Thyroid gland (tissue), 4 donors: Measurements from ENCODE around the gene TCF19. TPM values are rescaled to one million over a fixed set of nuclear protein-coding genes. Genes with fewer than 3 reads are reported as not detected.
"Not testable (repeated sequence)": the region's sequence is repeated elsewhere in the genome, so short reads cannot be mapped to it uniquely, and the experiment has no call there.

ENCODE experiments used
- DNase-seq, 2 donors: peaks; one replicate each; pipeline ENCODE4 v3.0.0-alpha.2; 2019
- H3K27ac ChIP-seq, 3 donors: fragments of 200-600 bp; sonication (generic); 1 replicate in 2 of 3; 2 replicates in 1 of 3; pipeline ENCODE4 v1.5.1; 2016 to 2019; ENCODE audit warnings: mild to moderate bottlenecking in 1 of 3, moderate library complexity in 1 of 3
- H3K27me3 ChIP-seq: fragments of 200-600 bp; sonication (generic); one replicate; pipeline ENCODE4 v1.5.1; 2019
- H3K36me3 ChIP-seq, 2 donors: fragments of 200-600 bp; sonication (generic); one replicate each; pipeline ENCODE4 v1.5.1; 2016 to 2019
- H3K4me1 ChIP-seq, 2 donors: fragments of 200-600 bp; sonication (generic); one replicate each; pipeline ENCODE4 v1.5.1; 2017 to 2019
- H3K4me3 ChIP-seq, 3 donors: fragments of 200-600 bp; sonication (generic); replicated peaks in 1 of 3; 1 replicate in 2 of 3; 2 replicates in 1 of 3; pipeline ENCODE4 v1.5.1; 2016; ENCODE audit warnings: mild to moderate bottlenecking in 1 of 3
- H3K9me3 ChIP-seq: fragments of 200-600 bp; sonication (generic); one replicate; pipeline ENCODE4 v1.5.1; 2017
- POLR2A ChIP-seq, 2 donors: fragments of 450-650 bp; IDR thresholded peaks; one replicate each; pipeline ENCODE4 v1.6.1; 2017; ENCODE audit warnings: antibody characterized with exemption in 2 of 2, mild to moderate bottlenecking in 2 of 2, moderate library complexity in 1 of 2
- WGBS, 2 donors: methylation state at CpG; one replicate each; pipeline ENCODE4 v1.1.5; 2017; 5-methylcytosine and 5-hydroxymethylcytosine counted together
- intact Hi-C: fragments of 100-400 bp; cut with DNase I; formaldehyde crosslinking; loops from one replicate; pipeline ENCODE4 v1.15.1; 2023
- total RNA-seq, 4 donors: library from RNA; depleted of rRNA; stranded (reverse); fragments of >200 nt; gene quantifications; one replicate each; pipeline ENCODE4 v1.2.3, GENCODE V29; 2016
- TF ChIP-seq, protein P1 (sequence below), 6 experiments: fragments of 200-600 bp in 3 of 6; fragments of 450-650 bp in 3 of 6; sonication (generic) in 3 of 6; IDR thresholded peaks; one replicate each; pipeline ENCODE4 v1.5.1; 2016 to 2019; ENCODE audit warnings: antibody characterized with exemption in 6 of 6, mild to moderate bottlenecking in 2 of 6, inconsistent platforms in 1 of 6, moderate library complexity in 1 of 6

Gene TCF19
- total RNA-seq, 4 donors from 2014 or later, result 1.2 to 4.9 (median 3.2) TPM

GRCh38 chr6:31169123-31169857 lies 10.9 kb downstream of the TCF19 start:
- WGBS, 2 donors, result 79 to 80% methylated on average over 10 of the region's 10 CpGs
- DNase-seq, result no peak
- no peak for TF ChIP-seq POLR2A (IDR thresholded peaks at IDR 0.05)
- TF ChIP-seq, protein P1, sequence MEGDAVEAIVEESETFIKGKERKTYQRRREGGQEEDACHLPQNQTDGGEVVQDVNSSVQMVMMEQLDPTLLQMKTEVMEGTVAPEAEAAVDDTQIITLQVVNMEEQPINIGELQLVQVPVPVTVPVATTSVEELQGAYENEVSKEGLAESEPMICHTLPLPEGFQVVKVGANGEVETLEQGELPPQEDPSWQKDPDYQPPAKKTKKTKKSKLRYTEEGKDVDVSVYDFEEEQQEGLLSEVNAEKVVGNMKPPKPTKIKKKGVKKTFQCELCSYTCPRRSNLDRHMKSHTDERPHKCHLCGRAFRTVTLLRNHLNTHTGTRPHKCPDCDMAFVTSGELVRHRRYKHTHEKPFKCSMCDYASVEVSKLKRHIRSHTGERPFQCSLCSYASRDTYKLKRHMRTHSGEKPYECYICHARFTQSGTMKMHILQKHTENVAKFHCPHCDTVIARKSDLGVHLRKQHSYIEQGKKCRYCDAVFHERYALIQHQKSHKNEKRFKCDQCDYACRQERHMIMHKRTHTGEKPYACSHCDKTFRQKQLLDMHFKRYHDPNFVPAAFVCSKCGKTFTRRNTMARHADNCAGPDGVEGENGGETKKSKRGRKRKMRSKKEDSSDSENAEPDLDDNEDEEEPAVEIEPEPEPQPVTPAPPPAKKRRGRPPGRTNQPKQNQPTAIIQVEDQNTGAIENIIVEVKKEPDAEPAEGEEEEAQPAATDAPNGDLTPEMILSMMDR (IDR thresholded peaks at IDR 0.05), result no peak

DNA sequence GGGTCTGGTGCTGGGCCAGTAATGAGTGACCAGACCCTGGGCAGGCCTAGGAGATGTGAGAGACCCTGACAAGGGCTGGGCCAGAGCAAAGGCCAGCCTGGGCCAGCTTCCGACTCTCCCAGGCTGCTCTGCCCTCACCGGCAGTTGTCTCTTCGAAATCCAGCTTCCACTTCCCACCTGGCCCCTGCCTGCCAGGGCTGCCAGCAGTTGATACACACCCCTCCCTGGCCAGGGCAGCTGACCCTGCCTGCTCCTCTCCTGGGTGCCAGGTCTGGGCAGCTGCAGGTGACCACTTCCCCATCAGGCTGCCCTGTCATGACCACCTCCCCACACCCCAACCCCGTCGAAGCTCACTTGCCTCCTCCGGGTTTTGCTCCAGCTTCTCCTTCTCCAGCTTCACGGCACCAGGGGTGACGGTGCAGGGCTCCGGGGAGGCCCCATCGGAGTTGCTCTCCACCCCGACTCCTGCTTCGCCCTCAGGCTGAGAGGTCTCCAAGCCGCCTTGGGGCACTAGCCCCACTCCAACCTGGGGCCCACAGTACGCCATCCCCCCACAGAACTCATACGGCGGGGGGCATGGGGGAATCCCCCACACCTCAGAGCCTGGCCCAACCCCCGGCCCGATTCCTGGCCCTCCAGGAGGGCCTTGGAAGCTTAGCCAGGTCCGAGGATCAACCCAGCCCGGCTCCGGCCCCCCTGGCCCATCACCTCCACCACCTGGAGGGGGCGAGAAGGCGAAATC lies 11.6 kb downstream of the TCF19 start:
- H3K27me3 ChIP-seq, DNase-seq, H3K27ac ChIP-seq, intact Hi-C loops, H3K9me3 ChIP-seq, H3K36me3 ChIP-seq, H3K4me1 ChIP-seq, H3K4me3 ChIP-seq: not testable (repeated sequence)
- 55 to 66% methylated on average over 12 to 18 of the region's 23 CpGs for WGBS, 2 donors

More at GRCh38 chr6:31169123-31169857, 10.9 kb downstream of the TCF19 start:
- Histone ChIP-seq H3K36me3 (no peaks in the 10 kb centered on the region), H3K4me3 (no peak overlapping the region), H3K27me3 (no peaks in the 10 kb centered on the region), H3K27ac (no peak overlapping the region), H3K9me3 (no peaks in the 10 kb centered on the region), H3K4me1 (no peaks in the 10 kb centered on the region)
- intact Hi-C loops, result no loop called here

- Histone ChIP-seq H3K27me3 (no peaks in the 10 kb centered on the region), H3K4me1 (no peaks in the 10 kb centered on the region), H3K27ac (no peak within 1 kb of the TSS), H3K9me3 (no peaks in the 10 kb centered on the region), H3K4me3 (no peak within 1 kb of the TSS), H3K36me3 (no peaks in the 10 kb centered on the region)
- TF ChIP-seq, protein P1 (IDR thresholded peaks at IDR 0.05), result no peak
- TF ChIP-seq POLR2A (IDR thresholded peaks at IDR 0.05), result no peak
- intact Hi-C loops, result no loop called here
- 64 to 67% methylated on average over 9 of the region's 9 CpGs for WGBS, 2 donors
- DNase-seq, result no peak
Measured at GRCh38 chr6:31170600-31170881, 12.2 kb downstream of the TCF19 start, which contains the start of gene POU5F1. Gene POU5F1 (minus strand): TSS chr6:31170682. CDS start chr6:31170620, 62 bp downstream.

DNA sequence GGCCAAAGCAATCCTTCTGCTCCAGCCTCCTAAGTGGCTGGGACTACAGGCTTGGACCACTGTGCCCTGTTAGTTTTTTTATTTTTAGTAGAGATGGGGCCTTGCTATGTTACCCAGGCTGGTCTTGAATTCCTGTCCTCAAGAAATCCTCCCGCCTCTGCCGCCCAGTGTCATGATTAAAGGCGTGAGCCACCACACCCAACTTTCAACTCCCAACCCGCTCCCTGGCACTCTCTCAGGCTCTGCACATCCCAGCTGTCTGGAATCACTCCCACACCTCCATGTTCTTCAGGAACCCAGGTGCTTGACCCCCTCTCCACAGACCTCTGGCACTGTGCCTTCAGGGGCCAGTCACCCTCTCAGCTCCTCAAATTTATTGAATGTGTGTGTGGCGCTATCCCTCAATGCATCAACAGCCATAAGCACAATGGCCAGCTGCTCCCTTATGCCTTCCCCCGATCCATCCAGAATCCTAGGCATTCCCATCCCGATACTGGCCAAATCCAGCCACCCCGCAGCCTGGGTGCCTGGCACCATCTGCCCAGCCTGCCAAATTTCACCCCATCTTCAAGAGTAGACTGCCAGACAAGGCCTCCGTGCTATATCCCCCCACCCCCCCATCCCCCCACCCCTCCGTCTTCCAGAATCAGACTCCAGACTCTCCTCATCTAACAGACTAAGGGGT lies 12.7 kb downstream of the TCF19 start:
- no peaks in the 10 kb centered on the region for H3K27me3 ChIP-seq
- no peaks in the 10 kb centered on the region for H3K36me3 ChIP-seq
- DNase-seq, result no peak
- intact Hi-C loops, result no loop called here
- no peak for TF ChIP-seq POLR2A (IDR thresholded peaks at IDR 0.05)
- TF ChIP-seq, protein P1 (IDR thresholded peaks at IDR 0.05), result no peak
- no peak overlapping the region for H3K27ac ChIP-seq
- H3K4me1 ChIP-seq, result no peaks in the 10 kb centered on the region
- H3K4me3 ChIP-seq, result no peak overlapping the region
- 85 to 91% methylated on average over 10 of the region's 10 CpGs for WGBS, 2 donors
- no peaks in the 10 kb centered on the region for H3K9me3 ChIP-seq

GRCh38 chr6:31171931-31172905 lies 13.8 kb downstream of the TCF19 start:
- no peak overlapping the region for H3K27ac ChIP-seq
- H3K4me3 ChIP-seq, result no peak overlapping the region
- no peaks in the 10 kb centered on the region for H3K27me3 ChIP-seq
- intact Hi-C loops, result no loop called here
- no peak for TF ChIP-seq POLR2A (IDR thresholded peaks at IDR 0.05)
- TF ChIP-seq, protein P1 (IDR thresholded peaks at IDR 0.05), result no peak
- no peaks in the 10 kb centered on the region for H3K9me3 ChIP-seq
- H3K4me1 ChIP-seq, result no peaks in the 10 kb centered on the region
- no peak for DNase-seq
- WGBS, 2 donors, result 65 to 69% methylated on average over 12 to 13 of the region's 16 CpGs
- no peaks in the 10 kb centered on the region for H3K36me3 ChIP-seq
